Suppressor macrophage (primary cell): ENCODE results near the gene GRAMD2A.

Experiments
- DNase-seq, 4 experiments: peaks; one replicate each; pipeline ENCODE4 v3.0.0-alpha.2; 2020 to 2022
- total RNA-seq, 17 experiments: gene quantifications; one replicate each; lab custom pipeline; 2026; ENCODE audit warnings: mixed read lengths in 6 of 17, inconsistent platforms in 3 of 17; lab: John Stamatoyannopoulos, UW

GRAMD2A gene
- total RNA-seq = 0 to 2.4 (median 0.06) reads per million in 17 experiments

DNA sequence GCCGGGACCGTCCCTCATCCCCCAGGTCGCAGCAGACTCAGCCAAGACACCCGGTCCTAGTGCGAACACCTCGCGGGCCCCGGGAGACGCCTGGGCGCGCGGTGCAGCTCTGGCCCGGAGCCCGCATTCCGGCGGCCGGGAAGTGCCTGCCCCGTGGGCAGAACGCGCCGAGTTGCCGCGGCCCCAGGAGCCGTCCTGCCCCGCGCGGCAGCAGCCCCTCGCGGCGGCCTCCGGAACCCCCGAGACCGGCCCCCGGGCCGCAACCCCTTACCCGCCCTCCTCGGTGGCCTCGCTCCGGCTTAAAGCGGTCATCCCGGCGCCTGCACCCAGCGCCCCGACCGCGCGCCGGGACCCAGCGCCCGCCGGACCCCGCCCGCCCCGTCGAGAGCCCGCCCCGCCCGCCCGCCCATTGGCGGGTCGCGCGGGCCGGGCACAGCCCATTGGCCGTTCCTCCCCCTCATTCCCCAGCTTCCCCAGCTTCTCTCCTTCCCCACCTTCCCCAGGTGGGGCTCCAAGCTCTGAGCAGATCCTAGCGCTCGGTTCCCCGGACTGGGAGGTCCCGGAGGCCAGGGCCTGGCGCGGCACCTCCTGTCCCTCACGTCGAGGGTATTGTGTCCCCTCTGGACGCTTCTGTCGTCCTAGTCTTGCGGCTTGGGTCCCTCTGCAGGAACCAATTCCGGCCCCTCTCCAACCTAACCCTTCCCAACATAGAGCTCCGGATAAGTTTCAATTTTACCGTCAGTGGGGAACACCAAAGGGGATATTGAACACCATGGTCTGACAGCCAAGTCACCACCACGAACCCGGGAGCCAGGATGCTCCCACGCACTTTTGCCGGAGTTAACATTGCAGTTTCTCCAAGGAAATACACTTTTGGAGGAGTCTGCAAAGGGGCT, at the start of gene GRAMD2A:
Gene GRAMD2A, minus strand, starts transcription at position 328 of the 896 bp plus-strand sequence.
- peak; percentile 22 to 65 (median 44) for DNase-seq

DNA sequence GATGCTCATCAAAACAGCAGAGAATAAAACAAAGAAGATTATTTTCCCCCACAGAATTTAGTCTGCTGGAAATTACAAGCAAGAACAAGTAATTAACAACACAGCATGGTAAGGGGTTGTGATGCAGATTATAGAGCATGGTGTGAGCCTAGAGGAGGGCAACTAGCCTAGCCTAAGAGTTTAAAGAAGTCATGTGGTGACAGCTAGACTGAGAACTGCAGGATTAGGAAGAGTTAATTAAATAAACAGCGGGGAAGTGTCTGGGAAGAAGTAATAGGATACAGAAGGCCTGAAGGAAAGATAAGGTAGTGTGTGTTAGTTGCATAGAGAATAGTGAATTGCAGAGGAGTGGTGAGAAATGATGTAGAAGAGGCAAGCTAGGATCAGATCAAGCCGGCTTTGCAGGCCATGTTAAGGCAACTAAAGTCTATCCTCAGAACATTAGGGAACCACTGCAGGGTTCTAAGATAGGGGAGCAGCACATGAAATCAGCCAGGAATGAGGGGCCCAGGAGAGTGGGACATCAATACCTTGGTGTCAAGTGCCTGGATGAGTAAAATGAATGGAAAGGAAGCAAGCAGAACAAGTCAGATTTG, 45.3 kb upstream of the GRAMD2A start:
- DNase-seq = no peak

DNA sequence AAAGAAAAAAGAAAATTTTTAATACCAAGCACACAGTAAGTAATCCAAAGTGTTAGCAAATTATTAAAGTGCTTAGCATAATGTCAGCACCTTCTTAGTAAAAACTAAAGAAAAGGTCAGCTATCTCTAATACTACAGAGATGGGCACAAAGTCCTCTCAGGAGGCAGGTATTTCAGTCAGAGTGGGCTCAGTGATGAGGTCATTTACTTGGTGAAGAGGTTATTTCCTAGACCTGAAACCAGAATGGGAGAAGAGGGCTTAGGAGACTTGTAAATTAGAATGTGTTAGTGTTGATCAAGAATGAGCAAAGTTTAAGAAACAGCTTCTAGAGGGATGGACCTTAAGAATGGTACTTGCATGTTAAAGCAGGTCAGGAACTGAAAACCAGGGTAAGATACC, 42.1 kb upstream of the GRAMD2A start:
- DNase-seq = no peak

DNA sequence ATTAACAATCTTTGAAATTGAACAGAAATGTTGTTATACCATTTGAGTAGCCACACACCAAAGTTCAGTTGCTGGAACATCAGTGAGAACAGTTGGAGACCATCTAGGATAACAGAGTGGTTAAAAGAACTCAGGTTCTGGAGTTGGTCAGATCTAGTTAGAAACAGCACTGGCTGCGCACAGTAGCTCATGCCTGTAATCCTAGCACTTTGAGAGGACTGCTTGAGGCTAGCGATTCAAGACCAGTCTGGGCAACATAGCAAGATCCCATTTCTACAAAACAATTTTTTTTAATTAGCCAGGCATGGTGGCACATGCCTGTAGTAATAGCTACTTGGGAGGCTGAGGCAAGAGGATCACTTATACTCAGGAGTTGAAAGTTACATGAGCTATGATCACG, 41.0 kb upstream of the GRAMD2A start:
- DNase-seq = no peak

DNA sequence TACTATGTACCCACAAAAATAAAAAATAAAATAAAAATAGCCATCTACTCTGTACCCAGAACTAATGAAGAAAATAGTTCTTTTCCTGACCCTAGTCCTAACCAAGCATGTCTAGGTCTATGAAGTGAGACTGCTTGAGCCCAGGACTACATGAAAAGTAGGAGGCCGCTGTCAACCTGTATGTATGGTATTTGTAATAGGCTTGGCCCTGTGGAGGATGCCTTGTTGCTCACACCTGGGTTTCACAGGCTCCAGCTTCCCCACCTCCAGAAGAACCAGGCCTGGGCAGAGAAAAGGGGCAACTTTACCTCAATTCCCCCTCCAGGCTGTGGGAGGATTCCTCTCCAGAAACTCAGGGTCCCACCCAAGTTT, 40.3 kb upstream of the GRAMD2A start:
- no peak for DNase-seq

DNA sequence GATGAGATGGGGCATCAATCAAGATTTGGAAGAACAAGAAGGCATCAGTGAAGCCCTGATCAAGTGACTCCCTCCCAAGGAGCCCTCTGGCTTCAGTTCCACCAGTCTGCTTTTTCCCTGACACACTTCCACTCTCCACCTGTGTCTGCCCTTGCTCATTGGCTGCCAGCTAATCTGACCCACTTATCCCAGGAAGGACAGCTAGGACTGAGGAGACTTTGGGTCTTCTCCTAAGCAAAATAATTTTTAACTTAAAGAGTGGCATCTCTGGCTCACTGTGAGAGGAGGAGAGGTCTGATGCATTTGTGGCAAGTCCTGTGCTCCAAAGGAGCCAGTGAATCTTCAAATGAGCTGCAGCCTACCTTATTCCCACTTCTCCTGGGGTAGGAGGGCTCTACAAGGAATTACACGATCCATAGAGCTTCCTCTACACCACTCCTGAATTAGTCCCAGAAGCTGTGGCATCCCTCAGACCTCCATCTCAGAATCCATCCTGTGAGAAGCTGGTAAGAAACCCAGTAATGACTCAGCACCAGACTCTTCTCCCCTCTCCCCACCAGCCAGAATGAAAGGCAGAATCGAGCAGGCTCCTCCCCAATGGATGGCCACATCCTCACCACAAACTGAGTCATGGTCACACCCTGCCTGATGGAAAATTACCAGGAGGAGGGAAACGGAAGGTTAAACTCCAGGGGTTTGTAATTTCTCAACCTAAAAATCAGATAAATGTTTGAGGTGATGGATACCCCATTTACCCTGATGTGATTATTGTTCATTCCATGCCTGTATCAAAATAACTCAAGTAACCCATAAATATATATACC, 39.7 kb upstream of the GRAMD2A start:
- DNase-seq = peak; percentile 86 to 94 (median 92)

DNA sequence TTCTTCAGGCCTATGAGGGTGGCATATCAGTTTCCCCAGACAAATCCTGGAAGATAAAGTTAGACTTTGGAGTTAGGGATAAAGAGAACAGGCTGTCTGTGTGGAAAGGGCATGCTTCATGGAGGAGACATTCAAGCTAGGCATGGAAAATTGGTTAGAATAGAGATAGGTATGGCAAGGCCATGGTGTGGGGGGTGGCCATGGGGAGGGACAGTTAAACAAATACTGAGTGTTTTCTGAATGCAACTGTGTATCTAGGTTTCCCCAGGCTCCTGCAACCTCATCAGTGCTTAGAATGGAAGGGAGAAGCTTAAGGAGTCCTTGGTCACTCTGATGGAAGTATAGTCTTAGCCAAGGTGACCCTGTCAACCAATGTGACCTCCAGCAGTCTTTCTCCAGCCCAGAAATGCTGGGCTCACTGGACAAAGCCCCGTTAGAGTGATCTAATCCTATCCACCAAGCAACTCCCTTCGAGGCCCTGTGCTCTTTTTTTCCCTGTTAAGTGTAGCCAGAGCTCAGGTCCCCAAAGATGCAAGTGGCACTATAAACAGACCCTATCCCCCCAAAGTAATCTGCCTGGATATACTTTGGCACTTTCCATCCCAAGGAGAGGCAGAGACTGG, 38.9 kb upstream of the GRAMD2A start:
- DNase-seq = no peak

DNA sequence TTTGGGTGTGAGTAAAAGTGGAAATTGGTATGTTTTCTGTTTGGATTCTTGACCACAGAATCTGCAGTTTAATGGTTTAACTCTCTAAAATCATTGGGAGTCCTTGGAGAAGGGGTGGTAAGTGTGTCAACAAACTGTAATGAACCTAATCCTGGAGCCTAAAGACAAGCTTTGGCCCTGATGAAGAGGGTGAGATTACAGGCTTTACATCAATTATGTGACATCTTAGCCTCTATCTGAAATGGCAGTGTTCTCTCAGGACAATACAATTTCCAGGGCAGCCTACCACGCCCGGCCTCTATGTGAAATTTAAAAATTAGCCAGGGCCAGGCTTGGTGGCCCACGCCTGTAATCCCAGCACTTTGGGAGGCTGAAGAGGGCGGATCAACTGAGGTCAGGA, 37.7 kb upstream of the GRAMD2A start:
- DNase-seq = no peak

DNA sequence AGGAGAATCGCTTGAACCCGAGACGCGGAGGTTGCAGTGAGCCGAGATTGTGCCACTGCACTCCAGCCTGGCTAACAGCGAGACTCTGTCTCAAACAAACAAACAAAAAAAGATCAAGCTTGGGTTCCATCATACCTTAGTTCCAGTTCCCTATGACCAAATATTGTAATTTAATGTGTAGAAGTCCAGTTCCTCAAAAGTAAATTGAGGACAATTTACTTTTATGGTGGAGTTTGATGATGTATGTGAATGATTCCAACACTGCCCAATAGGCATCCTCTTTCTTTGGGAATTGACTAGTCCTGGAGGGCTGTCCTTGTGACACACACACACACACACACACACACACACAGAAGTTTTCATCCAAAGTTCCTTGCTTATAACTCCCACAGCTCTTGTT, 36.2 kb upstream of the GRAMD2A start:
- DNase-seq = peak; percentile 14 to 64 (median 31)

DNA sequence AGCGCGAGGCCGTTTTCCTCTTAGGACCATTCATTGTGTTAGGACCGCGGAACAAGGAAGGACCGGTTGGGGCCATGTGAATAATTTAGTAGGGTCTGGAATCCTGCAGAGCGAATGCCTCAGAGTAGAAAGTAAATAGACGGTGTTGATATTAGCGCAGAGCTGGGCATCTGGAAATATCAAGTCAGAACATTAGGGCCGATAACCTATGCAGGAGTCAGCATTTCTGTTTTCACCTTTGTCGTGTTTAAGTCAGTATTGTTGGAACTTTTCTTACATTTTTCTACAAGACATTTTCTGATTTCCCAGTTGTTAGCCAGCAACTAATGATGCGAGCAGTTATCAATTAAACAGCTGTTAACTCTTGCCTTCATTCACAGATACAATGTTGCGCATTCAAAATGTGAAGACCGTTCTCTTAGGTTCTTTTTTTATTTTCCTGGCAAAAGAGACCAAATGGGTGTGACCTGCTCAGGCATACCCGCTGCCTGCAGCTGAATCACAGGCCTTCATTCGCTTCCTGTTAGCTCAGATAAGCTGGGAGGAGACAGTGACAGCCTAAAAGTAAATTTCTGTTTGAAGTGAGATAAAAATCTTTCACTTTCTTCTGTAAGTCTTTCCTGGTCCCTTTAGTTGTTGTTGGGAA, 34.4 kb upstream of the GRAMD2A start:
- DNase-seq = peak; percentile 56 to 76 (median 72)

DNA sequence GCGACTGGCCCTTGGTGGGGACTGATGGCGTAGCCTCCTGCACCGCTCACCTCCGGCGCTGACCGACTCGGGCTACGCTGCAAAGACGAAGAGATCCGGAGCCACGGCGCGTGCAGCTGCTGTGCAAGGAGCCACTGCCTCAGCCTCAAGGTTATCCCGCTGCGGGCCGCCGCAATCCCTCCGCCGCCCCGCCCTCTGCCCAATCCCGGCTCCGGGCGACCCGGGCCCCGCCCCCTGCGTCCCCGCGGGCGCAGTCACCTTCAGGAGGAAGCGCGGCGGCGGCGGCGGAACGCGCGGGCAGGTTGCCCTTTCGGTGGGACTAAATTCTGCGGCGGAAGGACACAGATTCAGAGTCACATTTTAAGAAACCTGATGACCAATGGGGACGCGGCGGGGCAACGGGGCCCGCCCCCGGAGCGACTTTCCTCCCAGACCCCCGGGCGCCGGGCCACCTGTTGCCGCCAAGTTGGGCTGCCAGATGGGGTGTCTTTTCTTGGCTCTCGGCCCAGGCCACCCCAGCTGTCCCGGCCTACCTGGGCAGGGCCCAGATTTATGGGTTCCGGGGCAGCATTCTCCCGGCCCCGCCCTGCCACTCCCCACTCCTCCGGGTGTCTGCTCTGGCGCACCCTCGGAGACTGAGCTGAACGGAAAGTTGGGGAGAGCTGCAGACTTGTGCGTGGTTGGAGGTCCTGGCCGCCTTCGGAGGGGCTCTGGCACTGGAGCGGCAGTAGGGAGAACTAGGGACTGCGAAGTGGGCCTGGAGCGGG, 33.7 kb upstream of the GRAMD2A start, which contains the start of gene PKM:
Gene PKM, minus strand, starts transcription at position 125 of the 767 bp plus-strand sequence. CDS start 12,093 bp downstream, outside the sequence.
- DNase-seq = peak; percentile 96 to 99 (median 98)

DNA sequence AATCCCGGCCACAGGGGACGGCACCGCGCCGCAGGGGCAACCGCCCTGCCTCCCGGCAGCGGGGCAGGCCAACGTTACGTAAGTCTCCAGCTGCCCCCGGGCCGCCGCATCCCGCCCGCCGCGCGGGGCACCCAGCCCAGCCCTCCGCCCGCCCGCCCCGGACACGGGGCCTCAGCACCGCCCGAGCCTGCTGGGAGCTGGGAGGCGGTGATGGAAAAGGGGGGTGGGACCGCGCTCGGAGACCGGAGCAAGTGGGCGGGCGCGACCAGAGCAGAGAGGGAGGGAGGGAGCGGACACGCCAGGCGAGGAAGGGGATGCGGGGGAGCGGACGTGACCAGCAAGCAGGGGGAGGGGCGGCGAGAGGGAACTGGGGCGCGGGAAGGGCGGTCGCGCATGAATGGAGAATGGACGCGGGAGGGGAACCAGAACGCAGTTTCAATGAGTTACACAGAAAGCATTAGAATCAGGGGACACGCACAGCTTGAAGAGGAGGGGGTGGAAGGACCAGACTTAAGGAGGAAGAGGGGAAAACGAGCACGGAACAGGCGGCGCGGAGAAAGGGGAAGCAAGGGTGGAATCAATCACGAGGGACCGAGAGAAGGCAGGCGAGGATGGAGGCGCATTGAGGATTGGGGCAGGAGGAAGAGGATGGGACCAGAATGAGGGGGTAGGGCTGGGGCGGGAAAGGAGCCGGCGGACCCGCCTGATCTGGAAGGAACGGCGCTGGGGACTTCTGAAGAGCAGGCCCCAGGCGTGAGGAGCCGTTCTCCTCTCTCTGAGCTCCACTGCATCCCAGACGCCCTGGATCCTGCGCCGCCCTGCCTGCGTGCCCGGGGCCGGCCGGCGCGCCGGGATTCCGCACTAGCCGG, 32.8 kb upstream of the GRAMD2A start:
- DNase-seq = peak; percentile 87 to 96 (median 95)

DNA sequence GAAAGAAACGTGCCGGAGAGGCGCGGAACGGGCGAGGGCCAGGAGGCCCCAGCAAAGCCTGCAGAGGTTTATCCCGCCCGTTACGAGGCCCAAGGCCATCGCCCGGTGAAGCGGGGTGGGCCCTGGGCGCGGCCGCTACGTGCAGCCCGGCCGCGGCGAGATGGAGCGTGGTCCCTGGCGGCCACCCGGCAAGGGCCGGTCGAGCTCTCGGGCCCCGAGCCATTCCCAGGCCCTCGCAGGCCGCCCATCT, 32.3 kb upstream of the GRAMD2A start:
- DNase-seq = no peak

DNA sequence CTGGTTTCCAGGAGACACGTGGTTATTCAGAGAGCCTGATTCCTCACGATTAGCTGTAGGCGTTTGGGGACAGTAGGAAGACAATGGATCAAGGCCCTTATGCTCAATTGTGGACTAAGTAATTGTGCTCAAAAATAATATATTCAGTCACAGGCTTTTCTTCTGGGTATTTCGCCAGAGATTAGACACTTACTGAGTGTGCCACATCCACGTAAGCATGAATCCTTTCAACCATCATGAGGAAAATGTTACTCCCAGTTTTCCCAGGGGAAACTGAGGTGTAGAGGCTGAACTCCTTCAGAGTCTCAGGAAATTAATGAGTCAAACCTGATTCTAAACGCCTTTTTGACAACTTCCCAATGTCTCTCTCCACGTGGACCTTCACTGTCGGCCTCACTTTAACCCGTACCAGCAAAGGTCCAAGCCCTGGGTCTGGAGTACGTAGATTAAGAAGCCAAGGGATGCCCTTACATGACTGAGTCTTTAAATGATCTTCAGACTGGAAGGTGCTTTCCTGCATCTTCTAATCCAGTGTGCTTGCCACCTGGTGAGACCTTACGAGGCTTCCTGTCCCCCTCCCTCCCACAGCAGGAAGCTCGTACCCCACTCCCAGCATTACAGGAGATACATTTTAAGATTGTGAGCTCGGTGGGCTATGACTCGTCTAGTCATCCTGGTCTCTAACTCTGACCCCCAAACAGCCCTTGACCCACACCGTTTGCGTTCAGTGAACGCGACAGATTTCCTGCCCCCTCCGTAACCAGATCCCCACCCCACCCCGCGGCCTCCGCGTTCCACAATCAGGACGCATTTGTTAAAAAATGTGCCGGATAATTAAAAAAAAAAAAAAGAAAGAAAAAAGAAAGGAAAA, 31.7 kb upstream of the GRAMD2A start:
- DNase-seq = peak; percentile 17 to 71 (median 56)

DNA sequence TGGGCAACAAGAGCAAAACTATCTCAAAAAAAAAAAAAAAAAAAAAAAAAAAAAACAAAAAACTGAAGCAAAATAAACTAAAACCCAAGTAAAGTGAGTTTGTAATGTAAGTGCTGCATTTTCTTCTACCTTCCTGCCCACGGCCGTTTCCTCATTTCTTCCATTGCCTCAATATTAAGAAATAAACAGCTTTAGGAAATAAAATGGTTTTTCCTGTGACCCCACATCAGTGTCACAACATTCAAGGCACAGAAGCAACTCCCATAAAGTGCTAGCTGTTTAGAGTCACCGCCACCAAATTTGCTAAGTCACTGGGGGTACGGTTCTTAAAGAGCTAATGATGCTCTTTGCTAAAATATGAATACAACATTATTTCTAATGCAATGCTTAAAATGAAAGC, 30.1 kb upstream of the GRAMD2A start:
- peak; percentile 74 to 92 (median 82) for DNase-seq

DNA sequence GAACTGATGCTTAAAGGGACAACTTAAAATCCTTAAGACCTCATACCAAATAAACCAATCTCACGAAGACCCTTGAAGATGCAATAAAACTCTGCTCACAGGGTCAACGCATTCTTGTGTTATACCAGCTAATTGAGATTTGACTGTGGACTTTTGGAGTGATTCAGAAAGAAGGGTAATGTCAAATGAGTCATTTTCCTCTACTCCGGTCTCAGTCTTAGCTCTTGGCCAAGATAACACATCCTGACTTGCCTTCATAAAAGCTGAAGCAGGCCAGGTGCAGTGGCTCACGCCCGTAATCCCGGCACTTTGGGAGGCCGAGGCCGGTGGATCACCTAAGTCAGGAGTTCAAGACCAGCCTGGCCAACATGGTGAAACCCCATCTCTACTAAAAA, 29.6 kb upstream of the GRAMD2A start:
- DNase-seq = peak; percentile 11 to 62 (median 38)

DNA sequence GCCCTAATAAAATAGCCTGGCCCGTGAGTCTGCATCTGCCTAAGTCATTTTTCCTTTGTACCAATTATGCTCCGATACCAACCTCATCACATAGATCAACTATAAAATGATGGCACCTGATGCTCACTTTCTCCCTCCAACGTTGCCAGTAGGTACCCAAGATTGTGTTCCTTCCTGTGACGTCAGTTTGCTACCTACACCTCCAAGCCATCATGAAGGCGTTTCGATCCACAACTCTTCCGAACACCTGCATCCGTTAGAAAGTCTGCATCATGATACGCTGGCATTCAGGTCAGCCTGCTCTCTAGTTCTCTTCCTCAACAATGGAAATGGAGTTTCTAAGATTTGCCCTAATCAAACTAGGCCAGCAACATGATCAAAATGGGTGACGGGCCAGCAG, 25.7 kb upstream of the GRAMD2A start:
- no peak for DNase-seq

DNA sequence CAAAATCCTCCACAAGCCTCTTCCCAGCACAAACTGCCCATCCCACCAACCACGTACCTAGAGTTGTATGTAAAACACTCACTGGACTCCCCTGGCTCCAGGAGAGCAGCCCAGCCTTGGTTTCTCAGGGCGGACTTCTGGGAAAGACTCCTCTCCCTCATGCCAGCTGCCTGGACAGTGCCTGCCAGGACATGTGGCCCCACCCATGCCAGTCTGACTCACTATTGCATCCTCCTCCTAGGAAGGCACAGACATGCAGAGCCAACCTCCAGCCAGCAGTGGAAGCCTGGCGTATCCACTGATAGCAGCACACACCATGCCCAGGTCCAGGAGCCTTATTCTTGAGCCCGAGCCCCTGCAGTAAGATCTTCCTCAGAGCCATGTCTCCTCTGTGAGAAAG, 24.8 kb upstream of the GRAMD2A start:
- DNase-seq = peak in 3 of 4 experiments; percentile 42 to 57 (median 47)

DNA sequence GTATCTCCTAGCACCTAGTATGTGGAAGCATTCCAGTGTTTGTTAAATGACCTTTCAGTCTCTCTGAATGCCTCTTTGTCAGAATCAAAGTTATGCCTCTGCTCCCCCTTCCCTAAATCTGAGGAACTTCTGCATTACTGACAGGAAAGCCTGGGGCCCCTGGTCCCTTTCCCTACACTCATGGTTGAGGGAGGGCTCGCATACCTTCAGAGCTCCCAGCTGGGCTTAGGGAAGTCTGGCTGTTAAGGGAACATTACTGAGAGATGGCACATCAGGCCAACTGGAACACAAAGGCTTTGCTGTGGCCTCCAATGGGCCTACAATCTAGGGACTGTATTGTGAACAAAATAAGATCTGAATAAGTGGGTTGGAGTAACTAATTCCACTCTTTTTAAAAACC, 23.1 kb upstream of the GRAMD2A start:
- DNase-seq = peak in 2 of 4 experiments; percentile 36 to 48
